Endometrial microvascular endothelial cells (primary cell): ENCODE results near the gene USP25. TPM values are rescaled to one million over a fixed set of nuclear protein-coding genes. Genes with fewer than 3 reads are reported as not detected.

Source experiments
- in situ Hi-C: cut with HindIII; loops from 2 replicates; pipeline ENCODE4 v1.10.0; 2017; ENCODE audit warnings: low sequenced_read_pairs, low pct_unique_long_range_greater_than_20kb; ENCODE audit errors: inconsistent ontology term
- total RNA-seq: library from RNA; depleted of rRNA; stranded (reverse); fragments of >200 nt; gene quantifications from one replicate; pipeline ENCODE4 v1.2.3, GENCODE V29; 2015; ENCODE audit errors: inconsistent ontology term

The USP25 gene
- total RNA-seq, 1 donor from 2014 or later, result 53.1 TPM

- in situ Hi-C loops, result no loop called here
Measured at GRCh38 chr21:15794277-15794912, 64.6 kb downstream of the USP25 start.

DNA sequence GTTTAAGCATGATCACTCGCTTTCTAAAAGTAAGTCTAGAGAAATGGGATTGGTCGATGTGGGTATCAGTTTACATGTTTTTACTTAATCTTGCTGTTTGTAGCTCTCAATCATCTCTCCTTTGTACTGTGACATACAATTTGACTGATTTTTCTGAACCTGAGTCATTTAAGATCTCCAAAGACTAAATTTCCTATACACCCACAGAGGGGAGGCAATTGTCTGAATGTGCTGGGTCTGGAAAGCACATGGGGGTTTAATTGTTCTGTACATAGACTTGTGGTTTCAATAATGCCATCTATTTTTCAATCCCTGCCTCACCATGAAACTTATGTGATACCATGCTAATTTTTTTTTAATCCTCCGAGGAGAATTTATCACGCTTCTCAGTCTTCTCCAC is 65.8 kb downstream of the USP25 start:
- in situ Hi-C loops, result no loop called here

- in situ Hi-C loops, result no loop called here
Measured at GRCh38 chr21:15797577-15798363, 68.0 kb downstream of the USP25 start.

GRCh38 chr21:15801352-15801863 is 71.6 kb downstream of the USP25 start:
- in situ Hi-C loops, result no loop called here

GRCh38 chr21:15804247-15805005 is 74.6 kb downstream of the USP25 start:
- in situ Hi-C loops, result no loop called here

DNA sequence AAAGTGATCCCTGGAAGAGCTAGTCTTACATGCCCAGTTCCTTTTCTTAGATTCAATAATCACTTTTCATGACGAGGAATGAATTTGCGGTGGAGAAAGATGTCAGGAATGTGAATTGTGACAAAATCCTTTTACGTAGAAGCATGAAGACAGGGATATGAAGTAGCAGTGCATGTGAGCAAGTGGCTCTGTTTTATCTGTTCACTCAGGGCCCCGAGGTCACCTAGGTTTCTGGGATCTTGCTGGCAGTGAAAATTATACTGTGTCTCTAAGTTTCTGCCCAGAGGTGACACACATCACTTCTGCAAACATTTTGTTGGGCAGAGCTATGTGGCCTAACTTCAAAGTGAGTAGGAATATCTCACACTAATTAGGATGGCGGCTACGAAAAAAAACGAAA is 79.3 kb downstream of the USP25 start:
- in situ Hi-C loops, result no loop called here

GRCh38 chr21:15809818-15810217 is 80.0 kb downstream of the USP25 start:
- in situ Hi-C loops, result no loop called here

DNA sequence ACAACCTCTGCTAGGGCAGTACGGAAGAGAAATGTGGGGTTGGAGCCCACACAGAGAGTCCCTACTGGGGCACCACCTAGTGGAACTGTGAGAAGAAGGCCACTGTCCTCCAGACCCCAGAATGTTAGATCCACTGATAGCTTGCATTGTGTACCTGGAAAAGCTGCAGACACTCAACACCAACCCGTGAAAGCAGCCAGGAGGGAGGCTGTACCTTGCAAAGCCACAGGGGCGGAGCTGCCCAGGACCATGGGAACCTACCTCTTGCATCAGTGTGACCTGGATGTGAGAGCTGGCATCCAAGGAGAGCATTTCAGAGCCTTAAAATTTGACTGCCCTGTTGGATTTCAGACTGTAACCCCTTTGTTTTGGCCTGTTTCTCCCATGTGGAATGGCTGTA is 85.5 kb downstream of the USP25 start:
- in situ Hi-C loops, result no loop called here

DNA sequence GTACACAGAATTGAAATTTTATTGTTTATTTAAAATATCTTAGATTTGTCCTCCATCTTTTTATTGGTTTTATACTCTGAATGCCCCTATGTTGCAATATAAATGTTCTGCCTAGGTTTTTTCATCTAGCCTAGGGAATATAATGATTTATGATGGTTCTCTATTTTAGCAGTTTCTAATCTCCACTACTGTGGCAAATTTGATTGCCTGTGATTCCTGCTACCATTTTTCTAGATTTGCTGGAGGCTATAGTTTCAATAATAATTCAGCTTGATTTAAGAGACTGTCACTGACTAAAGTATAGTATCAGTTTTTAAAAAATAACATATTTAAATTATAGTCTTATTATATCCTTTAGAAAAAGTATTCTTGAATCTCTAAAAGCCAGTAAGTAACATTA is 90.5 kb downstream of the USP25 start:
- in situ Hi-C loops, result no loop called here

GRCh38 chr21:15820852-15821379 is 91.1 kb downstream of the USP25 start:
- in situ Hi-C loops, result no loop called here

DNA sequence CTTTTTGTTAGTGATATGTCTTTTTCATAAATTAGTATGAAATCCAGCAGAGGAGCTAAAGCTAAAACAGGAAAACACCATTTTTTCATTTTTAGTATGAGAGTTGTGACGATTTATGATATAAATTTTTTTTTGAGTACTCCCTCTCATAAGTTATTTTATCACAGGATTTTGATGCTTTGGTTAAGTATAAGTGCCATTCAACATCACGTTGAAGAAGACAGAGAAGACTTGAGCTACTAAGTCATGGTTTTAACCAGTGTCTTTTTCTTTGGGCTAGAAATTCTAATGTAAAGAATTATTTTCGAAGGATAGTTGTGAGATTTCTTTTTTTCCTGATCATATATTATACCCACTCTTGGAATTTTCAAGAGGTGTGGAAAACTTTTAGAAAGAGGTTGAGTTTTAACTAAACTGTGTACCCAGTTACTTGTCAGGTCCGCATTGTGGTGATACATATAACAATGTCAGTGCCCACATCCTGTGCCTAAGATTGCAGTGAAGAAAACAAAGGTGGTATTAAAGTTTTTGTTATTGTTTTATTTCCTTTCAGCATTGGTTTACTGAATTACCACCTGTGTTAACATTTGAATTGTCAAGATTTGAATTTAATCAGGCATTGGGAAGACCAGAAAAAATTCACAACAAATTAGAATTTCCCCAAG is 93.8 kb downstream of the USP25 start:
- in situ Hi-C loops, result no loop called here

- in situ Hi-C loops, result no loop called here
Measured at GRCh38 chr21:15825700-15826099, 95.9 kb downstream of the USP25 start.

- in situ Hi-C loops, result no loop called here
Measured at GRCh38 chr21:15826147-15826780, 96.5 kb downstream of the USP25 start.

GRCh38 chr21:15826908-15827601 is 97.3 kb downstream of the USP25 start:
- in situ Hi-C loops, result no loop called here

GRCh38 chr21:15831497-15831896 is 101.7 kb downstream of the USP25 start:
- in situ Hi-C loops, result no loop called here

- in situ Hi-C loops, result no loop called here
Measured at GRCh38 chr21:15837645-15838044, 107.9 kb downstream of the USP25 start.

- in situ Hi-C loops, result no loop called here
Measured at GRCh38 chr21:15839026-15839425, 109.2 kb downstream of the USP25 start.

DNA sequence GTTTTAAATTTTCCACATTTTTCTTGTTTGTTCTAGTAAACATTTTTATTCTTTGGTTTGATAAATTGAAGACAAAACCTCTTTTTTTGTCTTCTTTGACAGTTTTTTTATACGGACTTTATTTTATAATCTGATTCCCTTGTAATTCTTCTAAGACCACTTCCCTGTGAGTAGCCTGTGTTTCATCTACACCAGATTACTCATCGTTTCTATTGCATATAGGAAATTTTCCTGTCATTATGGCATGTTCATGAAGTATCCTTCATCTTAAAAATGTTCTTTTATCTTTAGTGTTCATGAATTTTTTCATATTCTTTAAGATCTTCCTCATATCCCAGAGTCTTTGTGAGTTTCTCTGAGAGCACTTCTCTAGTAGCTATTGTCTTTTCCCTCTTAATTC is 109.8 kb downstream of the USP25 start:
- in situ Hi-C loops, result no loop called here
